Peyer's patch (tissue), 4 donors: ENCODE results near the gene MEPCE. TPM values are rescaled to one million over a fixed set of nuclear protein-coding genes. Genes with fewer than 3 reads are reported as not detected.

Experiments
- DNase-seq, 3 donors: peaks; one replicate each; pipeline ENCODE4 v3.0.0-alpha.2; 2017 to 2019
- H3K27ac ChIP-seq, 4 donors: fragments of 200-600 bp; sonication (generic); one replicate each; pipeline ENCODE4 v1.5.1; 2016 to 2019
- H3K27me3 ChIP-seq, 2 donors: fragments of 200-600 bp; sonication (generic); one replicate each; pipeline ENCODE4 v1.5.1; 2019
- H3K36me3 ChIP-seq, 3 donors: fragments of 200-600 bp; sonication (generic); one replicate each; pipeline ENCODE4 v1.5.1; 2016 to 2019
- H3K4me1 ChIP-seq, 4 donors: fragments of 200-600 bp; sonication (generic); one replicate each; pipeline ENCODE4 v1.5.1; 2016 to 2019
- H3K4me3 ChIP-seq, 4 donors: fragments of 200-600 bp; sonication (generic); 1 replicate in 3 of 4; 2 replicates in 1 of 4; pipeline ENCODE4 v1.5.1; 2016 to 2019; ENCODE audit warnings: mild to moderate bottlenecking in 1 of 4
- H3K9me3 ChIP-seq, 4 donors: fragments of 200-600 bp; sonication (generic); one replicate each; pipeline ENCODE4 v1.5.1; 2016 to 2019; ENCODE audit warnings: mild to moderate bottlenecking in 1 of 4
- POLR2A ChIP-seq, 2 donors: fragments of 450-650 bp; IDR thresholded peaks; one replicate each; pipeline ENCODE4 v1.5.1; 2017; ENCODE audit warnings: antibody characterized with exemption in 2 of 2, mild to moderate bottlenecking in 2 of 2, moderate library complexity in 2 of 2
- total RNA-seq, 4 donors: library from RNA; depleted of rRNA; stranded (reverse); fragments of >200 nt; gene quantifications; one replicate each; pipeline ENCODE4 v1.1.0, GENCODE V29; 2016
- TF ChIP-seq, protein P1 (sequence below), 6 experiments: fragments of 450-650 bp in 4 of 6; fragments of 200-600 bp in 2 of 6; sonication (generic) in 1 of 6; IDR thresholded peaks; one replicate each; pipeline ENCODE4 v1.5.1; 2017 to 2019; ENCODE audit warnings: antibody characterized with exemption in 6 of 6, mild to moderate bottlenecking in 3 of 6, moderate library complexity in 1 of 6

MEPCE gene
- total RNA-seq, 4 donors from 2014 or later, result 17.3 to 46.3 (median 32.2) TPM

DNA sequence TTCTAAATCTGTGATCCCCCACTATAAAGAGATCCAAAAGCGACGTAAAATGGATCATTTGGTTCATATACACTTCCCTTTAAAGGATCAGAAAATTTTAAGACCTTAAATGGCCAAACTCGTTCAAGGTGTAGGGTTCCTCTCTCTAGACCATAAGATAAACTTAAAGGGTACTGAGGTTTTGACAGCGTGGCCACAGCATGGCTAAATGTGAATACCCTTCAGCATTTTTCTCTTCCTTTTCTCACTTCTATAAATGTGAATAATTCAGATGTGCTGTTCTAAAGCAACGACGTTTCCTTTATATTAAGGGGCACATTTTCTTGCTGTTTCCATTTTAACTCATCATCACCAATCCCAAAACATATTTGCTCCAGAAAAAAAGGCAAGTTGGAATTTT is 6.3 kb upstream of the MEPCE start:
- Histone ChIP-seq H3K4me3 (no peak overlapping the region), H3K27me3 (no peaks in the 10 kb centered on the region), H3K9me3 (no peaks in the 10 kb centered on the region), H3K27ac (no peak overlapping the region), H3K4me1 (peaks cover 0 to 4% (median 0%) of the 10 kb centered on the region in 4 donors), H3K36me3 (no peaks in the 10 kb centered on the region)
- TF ChIP-seq POLR2A (IDR thresholded peaks at IDR 0.05), result no peak
- TF ChIP-seq, protein P1, sequence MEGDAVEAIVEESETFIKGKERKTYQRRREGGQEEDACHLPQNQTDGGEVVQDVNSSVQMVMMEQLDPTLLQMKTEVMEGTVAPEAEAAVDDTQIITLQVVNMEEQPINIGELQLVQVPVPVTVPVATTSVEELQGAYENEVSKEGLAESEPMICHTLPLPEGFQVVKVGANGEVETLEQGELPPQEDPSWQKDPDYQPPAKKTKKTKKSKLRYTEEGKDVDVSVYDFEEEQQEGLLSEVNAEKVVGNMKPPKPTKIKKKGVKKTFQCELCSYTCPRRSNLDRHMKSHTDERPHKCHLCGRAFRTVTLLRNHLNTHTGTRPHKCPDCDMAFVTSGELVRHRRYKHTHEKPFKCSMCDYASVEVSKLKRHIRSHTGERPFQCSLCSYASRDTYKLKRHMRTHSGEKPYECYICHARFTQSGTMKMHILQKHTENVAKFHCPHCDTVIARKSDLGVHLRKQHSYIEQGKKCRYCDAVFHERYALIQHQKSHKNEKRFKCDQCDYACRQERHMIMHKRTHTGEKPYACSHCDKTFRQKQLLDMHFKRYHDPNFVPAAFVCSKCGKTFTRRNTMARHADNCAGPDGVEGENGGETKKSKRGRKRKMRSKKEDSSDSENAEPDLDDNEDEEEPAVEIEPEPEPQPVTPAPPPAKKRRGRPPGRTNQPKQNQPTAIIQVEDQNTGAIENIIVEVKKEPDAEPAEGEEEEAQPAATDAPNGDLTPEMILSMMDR (IDR thresholded peaks at IDR 0.05), result no peak
- no peak for DNase-seq

DNA sequence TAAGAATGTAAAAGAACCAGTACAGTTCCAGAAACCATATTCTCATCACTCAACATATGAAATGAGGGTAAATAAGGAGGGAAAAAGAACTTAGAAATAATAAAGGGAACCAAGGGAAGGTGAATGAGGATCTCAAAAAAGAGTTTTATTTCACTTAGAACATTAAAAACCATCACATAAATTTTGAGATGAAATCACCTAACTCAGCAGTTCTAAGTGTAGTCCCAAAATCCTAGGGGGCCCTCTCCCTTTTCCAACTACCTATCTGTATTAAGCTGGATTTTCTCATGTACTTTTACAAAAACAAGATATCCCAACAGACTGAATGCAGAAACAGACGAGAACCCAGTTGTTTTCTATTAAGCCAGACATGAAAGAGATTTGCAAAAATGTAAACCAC is 4.3 kb upstream of the MEPCE start:
- no peak overlapping the region for H3K27ac ChIP-seq
- TF ChIP-seq, protein P1 (IDR thresholded peaks at IDR 0.05), result no peak
- TF ChIP-seq POLR2A (IDR thresholded peaks at IDR 0.05), result no peak
- H3K4me1 ChIP-seq, result peaks cover 0 to 4% (median 0%) of the 10 kb centered on the region in 4 donors
- no peaks in the 10 kb centered on the region for H3K36me3 ChIP-seq
- H3K9me3 ChIP-seq, result no peaks in the 10 kb centered on the region
- H3K27me3 ChIP-seq, result no peaks in the 10 kb centered on the region
- H3K4me3 ChIP-seq, result no peak overlapping the region
- no peak for DNase-seq

DNA sequence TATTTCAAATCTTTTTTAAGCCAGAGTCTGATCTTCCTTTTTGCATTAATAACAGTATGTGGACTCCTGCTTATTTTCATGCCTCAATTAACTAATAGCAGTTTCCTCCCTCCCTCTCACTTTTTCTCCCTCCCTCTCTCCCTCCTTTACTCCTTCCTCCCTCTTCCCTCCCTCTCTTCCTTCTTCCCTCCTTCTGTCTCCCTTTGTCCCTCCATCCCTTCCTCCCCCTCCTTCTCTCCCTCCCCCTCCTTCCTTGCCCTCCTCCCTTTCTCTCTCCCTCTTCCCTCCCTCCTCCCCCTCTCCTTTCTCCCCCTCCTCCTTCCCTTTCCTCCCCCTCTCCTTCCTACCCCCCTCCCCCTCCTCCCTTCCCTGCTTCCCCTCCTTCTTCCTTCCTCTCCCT is 3.1 kb upstream of the MEPCE start:
- TF ChIP-seq POLR2A (IDR thresholded peaks at IDR 0.05), result no peak
- TF ChIP-seq, protein P1 (IDR thresholded peaks at IDR 0.05), result no peak
- Histone ChIP-seq H3K4me1 (peaks cover 0 to 16% (median 4%) of the 10 kb centered on the region in 4 donors), H3K27me3 (no peaks in the 10 kb centered on the region), H3K4me3 (no peak overlapping the region), H3K9me3 (no peaks in the 10 kb centered on the region), H3K36me3 (no peaks in the 10 kb centered on the region), H3K27ac (no peak overlapping the region)
- DNase-seq, result no peak

DNA sequence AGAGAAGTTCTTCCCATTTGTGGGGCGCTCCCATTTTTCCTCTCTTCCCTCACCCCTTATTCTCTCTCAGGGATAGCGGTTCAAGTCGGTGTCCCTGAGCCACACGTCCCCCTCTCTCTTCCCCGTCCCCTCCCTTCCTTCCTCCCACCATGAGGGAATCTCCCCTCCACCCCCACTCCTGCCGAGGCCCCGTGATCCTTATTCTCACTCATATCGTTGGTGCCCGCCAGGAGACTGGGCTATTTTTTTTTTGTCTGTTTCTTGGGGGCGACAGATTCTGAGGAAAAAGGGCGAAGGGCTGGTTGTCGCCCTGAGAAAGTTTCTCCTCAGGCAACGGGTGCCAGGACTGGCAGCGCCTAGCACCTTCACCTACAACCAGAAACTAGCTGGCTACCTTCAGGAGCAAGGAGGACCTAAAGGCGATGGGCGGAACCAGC is 1.9 kb upstream of the MEPCE start:
- H3K27ac ChIP-seq, result peak overlapping the region; percentile 96 to 100 (median 100)
- H3K4me3 ChIP-seq, result peak overlapping the region; percentile 59 to 91 (median 76)
- H3K27me3 ChIP-seq, result no peaks in the 10 kb centered on the region
- peaks cover 0 to 26% (median 4%) of the 10 kb centered on the region in 4 donors for H3K4me1 ChIP-seq
- DNase-seq, result no peak
- no peaks in the 10 kb centered on the region for H3K9me3 ChIP-seq
- TF ChIP-seq POLR2A (IDR thresholded peaks at IDR 0.05), result no peak
- TF ChIP-seq, protein P1 (IDR thresholded peaks at IDR 0.05), result no peak
- H3K36me3 ChIP-seq, result peaks cover 0 to 4% (median 0%) of the 10 kb centered on the region in 3 donors

DNA sequence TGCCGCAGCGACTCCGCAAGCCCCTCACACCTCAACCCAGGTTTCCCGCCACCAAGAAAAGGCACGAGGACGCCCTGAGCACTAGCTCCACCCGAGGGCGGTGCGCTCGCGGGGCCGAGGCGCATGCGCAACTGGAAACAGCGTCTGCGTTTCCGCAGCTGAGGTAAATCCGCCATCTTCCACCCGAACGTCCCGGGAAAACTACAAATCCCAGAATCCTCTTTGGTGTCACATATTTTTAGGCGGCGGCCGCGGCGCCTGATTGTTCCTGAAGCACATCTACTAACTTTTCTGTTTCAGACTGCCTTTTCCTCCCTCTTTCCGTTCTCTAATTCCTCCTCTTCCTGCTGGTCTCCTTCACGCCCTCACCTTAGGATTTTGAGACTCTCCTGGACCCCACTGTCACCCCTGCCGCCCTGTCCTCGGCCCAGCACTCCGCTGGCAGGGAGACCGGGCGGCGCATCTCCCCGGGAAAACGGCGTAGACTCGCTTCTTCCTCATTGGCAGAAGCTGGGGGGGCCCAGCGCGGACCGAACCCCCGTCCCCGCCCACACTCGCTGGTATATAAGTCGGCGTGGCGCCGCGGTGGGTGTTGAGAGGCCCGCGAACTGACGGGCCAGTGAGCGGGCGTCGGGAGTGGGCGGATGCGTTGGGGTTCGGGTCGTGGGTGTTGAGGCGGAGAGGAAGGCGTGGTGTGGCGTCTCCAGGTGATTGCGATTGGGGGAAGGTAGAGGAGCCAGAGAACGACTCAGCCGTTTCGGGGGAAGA is 1.2 kb upstream of the MEPCE start, which contains the start of gene ZCWPW1:
TSS of gene ZCWPW1 (minus strand) at position 505 of the 768 bp plus-strand sequence. CDS start 8,054 bp downstream, outside the sequence.
- Histone ChIP-seq H3K4me3 (peak within 1 kb of the TSS; percentile 59 to 91 (median 76)), H3K27me3 (no peaks in the 10 kb centered on the region), H3K27ac (peak within 1 kb of the TSS; percentile 96 to 100 (median 100)), H3K4me1 (peaks cover 0 to 26% (median 4%) of the 10 kb centered on the region in 4 donors), H3K36me3 (peaks cover 0 to 10% (median 0%) of the 10 kb centered on the region in 3 donors), H3K9me3 (no peaks in the 10 kb centered on the region)
- DNase-seq, result peak; percentile 96 to 98 (median 97)
- peak; percentile 100 for TF ChIP-seq POLR2A (IDR thresholded peaks at IDR 0.05)
- TF ChIP-seq, protein P1 (IDR thresholded peaks at IDR 0.05), result peak in 1 of 6 experiments; percentile 12
